Measurements from ENCODE around the gene ARHGAP18. TPM values are rescaled to one million over a fixed set of nuclear protein-coding genes. Genes with fewer than 3 reads are reported as not detected.

ARHGAP18 gene
- total RNA-seq, 4 donors from 2014 or later = 5.2 to 15.9 (median 7.4) TPM

- Histone ChIP-seq H3K27ac (replicated peaks in 1 of 4) (no peak overlapping the region), H3K4me1 (peaks cover 6 to 22% (median 14%) of the 10 kb centered on the region in 4 donors), H3K4me3 (no peak overlapping the region), H3K27me3 (no peaks in the 10 kb centered on the region), H3K36me3 (no peaks in the 10 kb centered on the region), H3K9me3 (no peaks in the 10 kb centered on the region)
- TF ChIP-seq EP300 (IDR thresholded peaks at IDR 0.05) (no peak), CTCF (IDR thresholded peaks at IDR 0.05) (no peak), POLR2A (IDR thresholded peaks at IDR 0.05; ENCODE audit: low read depth) (no peak), POLR2AphosphoS5 (IDR thresholded peaks at IDR 0.05) (no peak)
- WGBS = 89% methylated on average over 3 of the region's 3 CpGs
- no peak for DNase-seq (ENCODE audit: extremely low spot score)
- intact Hi-C loops (cut with DNase I) = no loop called here
Observed at GRCh38 chr6:129670634-129671033, 39.3 kb downstream of the ARHGAP18 start.

DNA sequence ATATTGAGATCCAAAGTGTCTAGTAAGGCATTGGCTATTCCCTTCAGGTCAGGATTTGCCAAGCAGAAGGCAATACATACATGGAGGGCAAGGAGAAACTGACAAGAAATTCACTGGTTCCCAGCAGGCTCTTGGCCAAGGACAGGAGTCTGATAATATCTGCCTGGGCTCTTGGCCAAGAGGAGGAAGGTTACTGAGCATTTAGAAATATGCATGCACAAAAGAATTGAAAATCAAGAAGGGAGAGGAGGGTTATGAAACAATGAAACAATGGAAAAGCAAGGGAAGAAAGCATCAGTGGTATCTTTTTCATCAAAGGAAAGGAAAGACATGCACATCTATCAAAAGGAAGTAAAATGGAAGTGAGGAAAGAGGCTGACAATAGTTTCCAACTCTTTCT, 42.4 kb downstream of the ARHGAP18 start:
- Histone ChIP-seq H3K4me1 (peaks cover 4 to 20% (median 8%) of the 10 kb centered on the region in 4 donors), H3K27ac (replicated peaks in 1 of 4) (no peak overlapping the region), H3K9me3 (no peaks in the 10 kb centered on the region), H3K36me3 (no peaks in the 10 kb centered on the region), H3K4me3 (no peak overlapping the region), H3K27me3 (no peaks in the 10 kb centered on the region)
- TF ChIP-seq POLR2A (IDR thresholded peaks at IDR 0.05; ENCODE audit: low read depth) (no peak), EP300 (IDR thresholded peaks at IDR 0.05) (no peak), CTCF (IDR thresholded peaks at IDR 0.05) (no peak), POLR2AphosphoS5 (IDR thresholded peaks at IDR 0.05) (no peak)
- DNase-seq (ENCODE audit: extremely low spot score) = no peak
- intact Hi-C loops (cut with DNase I) = no loop called here

GRCh38 chr6:129667034-129667433, 42.9 kb downstream of the ARHGAP18 start:
- intact Hi-C loops (cut with DNase I) = no loop called here
- no peak overlapping the region for H3K27ac ChIP-seq (replicated peaks in 1 of 4)
- no peak for DNase-seq (ENCODE audit: extremely low spot score)
- no peak overlapping the region for H3K4me3 ChIP-seq
- H3K27me3 ChIP-seq = no peaks in the 10 kb centered on the region
- H3K9me3 ChIP-seq = no peaks in the 10 kb centered on the region
- H3K4me1 ChIP-seq = peaks cover 0 to 20% (median 3%) of the 10 kb centered on the region in 4 donors
- H3K36me3 ChIP-seq = no peaks in the 10 kb centered on the region
- no peak for TF ChIP-seq POLR2AphosphoS5 (IDR thresholded peaks at IDR 0.05)
- TF ChIP-seq CTCF (IDR thresholded peaks at IDR 0.05) = no peak
- no peak for TF ChIP-seq POLR2A (IDR thresholded peaks at IDR 0.05; ENCODE audit: low read depth)
- no peak for TF ChIP-seq EP300 (IDR thresholded peaks at IDR 0.05)

GRCh38 chr6:129665555-129665954, 44.4 kb downstream of the ARHGAP18 start:
- Histone ChIP-seq H3K36me3 (no peaks in the 10 kb centered on the region), H3K27me3 (no peaks in the 10 kb centered on the region), H3K4me3 (no peak overlapping the region), H3K9me3 (no peaks in the 10 kb centered on the region), H3K4me1 (peaks cover 0 to 19% (median 5%) of the 10 kb centered on the region in 4 donors), H3K27ac (replicated peaks in 1 of 4) (no peak overlapping the region)
- WGBS = 87% methylated on average over 3 of the region's 3 CpGs
- intact Hi-C loops (cut with DNase I) = no loop called here
- TF ChIP-seq POLR2AphosphoS5 (IDR thresholded peaks at IDR 0.05) (no peak), POLR2A (IDR thresholded peaks at IDR 0.05; ENCODE audit: low read depth) (no peak), CTCF (IDR thresholded peaks at IDR 0.05) (no peak), EP300 (IDR thresholded peaks at IDR 0.05) (no peak)
- no peak for DNase-seq (ENCODE audit: extremely low spot score)

- no peak for TF ChIP-seq EP300 (IDR thresholded peaks at IDR 0.05)
- no peak for TF ChIP-seq CTCF (IDR thresholded peaks at IDR 0.05)
- TF ChIP-seq POLR2AphosphoS5 (IDR thresholded peaks at IDR 0.05) = no peak
- no peak for TF ChIP-seq POLR2A (IDR thresholded peaks at IDR 0.05; ENCODE audit: low read depth)
- intact Hi-C loops (cut with DNase I) = no loop called here
- H3K4me1 ChIP-seq = peaks cover 0 to 19% (median 7%) of the 10 kb centered on the region in 4 donors
- no peaks in the 10 kb centered on the region for H3K9me3 ChIP-seq
- no peaks in the 10 kb centered on the region for H3K27me3 ChIP-seq
- no peak for DNase-seq (ENCODE audit: extremely low spot score)
- no peak overlapping the region for H3K27ac ChIP-seq (replicated peaks in 1 of 4)
- 76% methylated on average over 3 of the region's 3 CpGs for WGBS
- no peaks in the 10 kb centered on the region for H3K36me3 ChIP-seq
- H3K4me3 ChIP-seq = no peak overlapping the region
Observed at GRCh38 chr6:129663531-129663930, 46.4 kb downstream of the ARHGAP18 start.

Data from esophagus muscularis mucosa (tissue), 4 donors.